Amniotic stem cell (primary cell): Measurements from ENCODE around the gene TMTC2.

Source experiments
- DNase-seq: peaks from one replicate; lab custom pipeline; 2025; lab: John Stamatoyannopoulos, UW

The TMTC2 gene

DNA sequence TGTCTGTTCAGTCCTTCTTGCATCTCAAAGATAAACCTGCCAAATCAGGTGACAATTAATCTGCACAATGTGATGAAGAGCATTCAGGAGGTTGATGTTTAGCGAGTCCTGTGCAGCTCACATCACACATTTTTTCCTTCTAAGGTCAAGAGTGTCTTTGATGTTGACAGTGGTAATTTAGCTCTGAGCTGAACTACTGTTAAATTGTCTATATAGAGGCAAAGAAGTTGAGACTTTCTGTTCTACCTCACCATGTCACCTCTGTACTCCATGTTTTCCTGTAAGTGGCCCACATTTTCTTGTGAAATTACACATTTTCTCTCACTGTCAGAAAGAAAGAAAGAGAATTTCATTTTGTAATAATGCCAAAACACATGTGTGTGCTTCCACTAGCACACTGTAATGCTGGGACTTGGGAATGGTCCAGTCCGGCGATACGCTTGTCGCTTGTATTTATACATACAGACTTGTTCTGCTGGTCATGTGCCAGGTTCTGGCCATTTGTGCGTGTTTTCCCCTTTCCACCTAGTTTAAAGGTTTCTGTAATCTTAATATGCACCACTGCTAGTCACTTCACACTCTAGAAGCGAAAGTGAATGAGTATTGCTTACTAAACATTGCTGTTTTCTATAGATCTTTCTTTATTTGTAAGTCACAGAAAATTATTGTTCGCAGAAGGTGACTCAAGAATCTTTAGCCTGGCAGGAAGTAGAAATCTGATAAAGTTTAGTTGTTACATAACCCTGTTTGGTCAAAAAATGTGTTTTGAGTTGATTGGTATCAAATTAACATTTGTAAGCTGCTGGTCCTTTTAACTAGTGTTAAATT lies 328.9 kb downstream of the TMTC2 start:
- DNase-seq = no peak

DNA sequence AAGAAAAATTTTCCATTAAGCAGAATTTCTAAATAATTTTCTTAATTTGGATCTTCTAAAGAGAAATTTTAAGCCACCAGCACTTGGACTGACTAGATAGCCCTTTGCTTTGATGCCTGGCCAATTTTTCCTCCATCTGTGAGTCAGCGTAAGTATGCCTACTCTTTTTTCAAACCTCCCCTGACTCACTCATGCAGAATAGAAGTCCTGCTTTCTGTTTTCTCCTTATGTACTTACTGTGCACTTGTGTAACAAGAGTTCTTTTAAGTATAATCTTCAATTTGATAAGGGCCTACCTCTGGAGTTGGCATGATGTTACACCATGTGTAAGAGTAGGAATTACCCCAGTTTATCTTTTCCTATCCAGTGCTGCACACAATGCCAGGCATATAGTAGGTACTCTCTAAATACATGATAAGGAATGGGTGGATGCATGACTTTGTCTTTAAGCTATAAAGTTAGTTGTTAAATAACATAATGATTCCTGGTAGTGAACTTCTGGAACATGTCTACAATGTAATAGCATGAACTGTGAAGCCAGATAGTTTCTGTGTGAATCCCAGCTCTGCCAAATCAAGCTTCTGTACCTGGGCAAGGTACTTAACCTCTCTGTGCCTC lies 329.6 kb downstream of the TMTC2 start:
- DNase-seq = peak; percentile 60

GRCh38 chr12:83016991-83017390 lies 330.3 kb downstream of the TMTC2 start:
- no peak for DNase-seq

GRCh38 chr12:83018088-83018487 lies 331.4 kb downstream of the TMTC2 start:
- no peak for DNase-seq

GRCh38 chr12:83027021-83027723 lies 340.5 kb downstream of the TMTC2 start:
- no peak for DNase-seq

- no peak for DNase-seq
Measured at GRCh38 chr12:83031196-83031595, 344.5 kb downstream of the TMTC2 start.

DNA sequence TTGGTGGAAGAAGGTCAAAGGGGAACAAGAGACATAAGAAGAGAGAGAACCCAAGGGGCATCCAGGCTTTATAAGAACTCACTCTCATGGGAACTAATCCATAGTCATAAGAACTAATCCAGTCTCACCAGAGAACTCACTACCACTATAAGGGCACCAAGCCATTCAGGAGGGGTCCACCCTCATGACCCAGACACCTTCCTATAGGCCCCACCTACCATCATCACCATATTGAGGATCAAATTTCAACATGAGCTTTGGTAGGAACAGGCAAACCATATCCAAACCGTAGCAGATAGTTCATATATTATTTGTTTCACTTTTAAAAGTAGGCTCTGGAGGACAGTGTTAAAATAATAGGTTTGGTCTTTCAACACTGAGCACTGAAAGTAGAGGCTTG lies 350.1 kb downstream of the TMTC2 start:
- no peak for DNase-seq

- DNase-seq = no peak
Measured at GRCh38 chr12:83039413-83039812, 352.7 kb downstream of the TMTC2 start.

DNA sequence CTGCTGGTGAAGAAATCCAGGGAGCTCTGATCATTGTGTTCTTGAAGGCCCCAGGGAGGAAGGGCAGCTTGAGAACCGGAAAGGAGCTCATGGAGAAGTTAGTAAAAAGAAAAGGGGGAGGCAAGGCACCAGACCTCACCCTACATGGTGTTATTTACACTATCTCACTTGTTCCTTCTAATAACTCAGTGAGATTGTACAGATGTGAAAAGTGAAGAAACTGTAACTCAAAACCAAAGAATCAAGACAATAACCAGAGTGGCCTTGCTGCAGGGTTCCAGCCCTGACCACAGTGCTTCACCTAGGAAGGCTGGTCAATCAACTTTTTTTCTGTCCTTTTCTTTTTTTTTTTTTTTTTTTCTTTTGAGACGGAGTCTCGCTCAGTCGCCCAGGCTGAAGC lies 353.6 kb downstream of the TMTC2 start:
- no peak for DNase-seq

DNA sequence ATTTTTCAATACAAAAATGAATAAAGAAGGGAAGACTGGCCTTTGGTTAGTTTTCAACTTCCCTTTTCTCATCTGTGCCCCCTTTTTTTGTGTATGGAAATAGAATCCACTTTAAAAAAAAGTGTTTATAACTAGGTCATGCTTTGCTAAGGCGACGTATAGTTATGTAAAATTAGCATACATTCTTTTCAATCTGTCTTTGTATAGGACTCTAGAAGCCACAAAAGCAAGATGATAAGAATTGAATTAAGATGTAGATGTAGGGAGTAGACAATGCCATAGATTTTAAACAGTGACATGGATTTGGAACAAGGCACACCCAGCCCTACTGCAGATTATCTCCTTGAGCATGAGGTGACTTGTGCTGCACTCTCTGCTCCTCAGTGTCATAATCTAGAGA lies 354.3 kb downstream of the TMTC2 start:
- no peak for DNase-seq

GRCh38 chr12:83042441-83043200 lies 355.9 kb downstream of the TMTC2 start:
- no peak for DNase-seq

DNA sequence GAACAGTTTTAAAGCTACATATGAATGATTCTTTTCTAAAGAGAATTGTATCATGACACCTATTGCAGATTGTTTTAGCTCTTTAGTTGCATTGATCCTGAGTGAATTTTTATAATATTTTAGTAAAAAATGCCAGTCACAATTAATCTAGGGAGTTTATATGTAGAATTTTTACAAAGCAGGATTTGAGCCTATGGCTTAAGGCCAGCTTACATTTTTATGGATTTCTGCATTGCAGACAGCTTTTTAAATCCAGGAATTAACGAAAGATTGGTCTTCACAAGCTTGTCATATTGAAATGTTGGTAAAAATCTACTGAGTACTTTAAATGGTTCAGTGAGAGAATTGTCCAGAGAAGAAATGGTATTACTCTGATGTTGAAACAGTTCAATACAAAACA lies 358.0 kb downstream of the TMTC2 start:
- no peak for DNase-seq

- DNase-seq = no peak
Measured at GRCh38 chr12:83046019-83046418, 359.3 kb downstream of the TMTC2 start.

- DNase-seq = no peak
Measured at GRCh38 chr12:83049306-83049705, 362.6 kb downstream of the TMTC2 start.

DNA sequence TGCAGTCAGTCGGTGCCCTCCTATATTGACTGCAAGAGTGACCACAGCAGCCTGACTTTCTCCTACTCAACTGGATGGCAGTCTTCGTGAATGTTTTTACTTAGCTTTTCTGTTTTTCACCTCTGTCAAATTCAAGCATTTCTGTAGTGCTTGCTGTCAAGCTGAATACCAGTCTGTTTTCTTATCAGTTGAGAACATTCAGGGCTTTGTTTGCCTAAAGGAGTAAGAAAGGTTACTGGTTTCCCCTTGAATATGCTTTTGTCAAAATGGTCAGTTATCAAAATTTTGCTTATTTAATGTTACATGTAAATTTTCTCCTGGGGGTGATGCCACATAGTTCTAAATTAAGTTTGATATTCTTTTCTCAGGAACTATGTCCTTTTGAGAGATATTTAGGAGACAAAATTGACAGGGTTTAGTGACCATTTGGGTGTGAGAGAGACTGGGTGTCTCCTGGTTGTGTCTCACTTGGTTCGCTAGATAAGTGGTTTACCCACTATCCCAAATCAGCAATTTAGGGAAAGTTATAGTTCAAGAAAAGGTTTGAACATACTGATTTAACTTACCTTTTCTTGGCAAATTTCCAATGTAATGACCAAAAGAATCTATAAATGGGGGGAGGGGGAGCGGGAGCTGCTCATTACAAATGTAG lies 366.3 kb downstream of the TMTC2 start:
- no peak for DNase-seq

DNA sequence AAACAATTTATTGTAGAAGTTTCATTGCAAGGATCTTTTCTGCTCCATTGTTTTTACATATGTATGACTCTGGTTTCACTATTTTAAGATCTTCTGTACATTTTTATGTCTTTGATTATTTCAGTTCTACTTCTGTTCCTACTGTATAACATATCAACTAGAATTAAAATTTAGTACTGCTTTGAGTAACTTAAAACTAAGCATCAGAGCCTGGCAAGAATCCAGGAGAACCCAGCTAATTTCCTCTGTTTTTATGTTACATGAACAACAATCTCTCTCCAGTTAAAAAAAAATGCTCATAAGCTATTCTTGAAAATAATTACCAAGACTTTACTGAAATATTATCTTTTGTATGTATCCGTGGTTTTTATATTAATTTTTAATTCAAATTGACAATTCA lies 370.7 kb downstream of the TMTC2 start:
- no peak for DNase-seq

DNA sequence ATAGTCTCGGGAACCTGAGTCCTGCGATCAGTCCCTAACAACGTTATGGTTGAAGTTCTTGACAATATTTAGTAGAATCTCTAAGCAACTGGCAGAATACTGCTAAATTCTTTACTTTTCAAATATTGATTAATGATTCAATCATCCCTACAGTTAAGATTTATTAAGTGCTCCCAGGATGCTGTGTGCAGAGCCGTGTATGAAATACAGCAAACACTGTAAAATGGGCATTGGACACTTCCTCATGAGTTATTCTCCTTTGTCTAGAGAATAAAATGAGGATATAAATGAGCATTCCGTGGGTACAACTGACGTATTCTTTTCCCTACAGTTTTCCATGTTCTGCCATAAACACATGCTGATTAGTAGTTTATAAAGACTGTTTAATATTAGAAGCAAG lies 372.4 kb downstream of the TMTC2 start:
- DNase-seq = no peak

DNA sequence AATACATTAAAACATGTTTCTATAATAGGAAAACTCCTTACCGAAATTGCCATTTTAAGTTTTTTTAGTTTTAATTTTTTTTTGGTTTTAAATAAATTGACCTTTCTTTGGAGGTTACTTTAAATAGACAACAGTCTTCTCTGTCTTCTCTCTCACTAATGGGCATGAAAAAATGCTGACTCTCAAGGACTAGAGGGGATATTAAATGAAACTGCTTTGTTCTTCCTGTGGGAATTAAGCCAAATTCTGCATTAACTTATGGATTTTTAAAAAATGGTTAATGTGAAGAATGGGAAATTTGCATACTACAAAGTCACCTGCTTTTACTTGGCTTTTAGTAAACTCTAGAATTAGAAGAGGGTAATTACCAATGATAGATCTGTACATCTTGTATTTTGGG lies 378.9 kb downstream of the TMTC2 start:
- no peak for DNase-seq

DNA sequence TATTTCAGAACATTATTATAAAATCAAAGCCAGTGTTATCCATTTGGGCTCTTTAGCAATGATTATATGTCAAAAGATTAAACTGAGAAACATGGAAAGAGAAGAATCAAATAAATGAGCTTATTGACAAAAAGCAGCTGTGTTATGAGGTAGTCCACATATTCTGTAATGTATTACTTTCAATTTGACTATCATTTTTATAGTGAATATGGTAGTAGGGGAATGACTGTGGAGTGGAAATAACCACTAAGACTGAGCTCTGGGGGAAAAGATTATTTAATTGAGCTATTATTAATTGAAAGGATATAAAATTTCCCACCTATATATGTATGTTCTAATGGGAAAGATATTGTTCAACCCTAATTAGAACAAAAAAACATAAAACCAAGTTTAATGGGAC lies 381.3 kb downstream of the TMTC2 start:
- DNase-seq = no peak

DNA sequence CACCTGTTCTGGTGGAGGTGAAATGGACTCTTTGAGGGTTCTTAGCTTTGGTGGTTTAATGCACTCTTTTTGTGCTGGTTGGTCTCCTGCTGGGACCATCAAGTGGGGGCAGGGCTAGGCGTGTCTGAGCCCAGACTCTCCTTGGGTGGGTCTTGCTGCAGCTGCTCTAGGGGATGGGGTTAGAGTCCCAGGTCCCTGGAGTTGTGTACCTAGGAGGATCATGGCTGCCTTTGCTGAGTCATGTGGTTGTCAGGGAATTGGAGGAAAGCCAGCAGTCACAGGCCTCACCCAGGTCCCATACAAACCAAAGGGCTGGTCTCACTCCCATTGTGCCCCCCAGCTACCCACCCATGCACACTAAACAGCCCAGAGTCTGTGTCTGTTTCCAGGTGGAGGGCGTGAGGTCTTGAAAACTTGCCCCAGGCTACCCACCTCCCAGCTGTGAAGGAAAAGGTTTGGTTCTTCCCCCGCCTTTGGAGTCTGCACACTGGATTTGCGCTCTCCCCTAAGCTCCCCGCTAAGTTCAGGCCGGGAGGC lies 387.7 kb downstream of the TMTC2 start:
- no peak for DNase-seq

- no peak for DNase-seq
Measured at GRCh38 chr12:83075471-83075870, 388.8 kb downstream of the TMTC2 start.

- DNase-seq = no peak
Measured at GRCh38 chr12:83077041-83077440, 390.3 kb downstream of the TMTC2 start.
